Neural progenitor cell (in vitro differentiated cells): ENCODE data around the gene INTS4.

Experiments used
- EZH2 ChIP-seq: fragments of 200-600 bp; sonication (generic); IDR thresholded peaks from 2 replicates; pipeline ENCODE4 v1.6.1; 2017; ENCODE audit warnings: antibody characterized with exemption, mild to moderate bottlenecking, moderate library complexity
- EZH2phosphoT487 ChIP-seq: fragments of 200-600 bp; sonication (generic); IDR thresholded peaks from 2 replicates; pipeline ENCODE4 v1.6.1; 2017; ENCODE audit warnings: antibody characterized with exemption
- TF ChIP-seq, protein P1 (sequence below): fragments of 200-600 bp; sonication (generic); IDR thresholded peaks from 2 replicates; pipeline ENCODE4 v1.5.1; 2017; ENCODE audit warnings: antibody characterized with exemption, mild to moderate bottlenecking

DNA sequence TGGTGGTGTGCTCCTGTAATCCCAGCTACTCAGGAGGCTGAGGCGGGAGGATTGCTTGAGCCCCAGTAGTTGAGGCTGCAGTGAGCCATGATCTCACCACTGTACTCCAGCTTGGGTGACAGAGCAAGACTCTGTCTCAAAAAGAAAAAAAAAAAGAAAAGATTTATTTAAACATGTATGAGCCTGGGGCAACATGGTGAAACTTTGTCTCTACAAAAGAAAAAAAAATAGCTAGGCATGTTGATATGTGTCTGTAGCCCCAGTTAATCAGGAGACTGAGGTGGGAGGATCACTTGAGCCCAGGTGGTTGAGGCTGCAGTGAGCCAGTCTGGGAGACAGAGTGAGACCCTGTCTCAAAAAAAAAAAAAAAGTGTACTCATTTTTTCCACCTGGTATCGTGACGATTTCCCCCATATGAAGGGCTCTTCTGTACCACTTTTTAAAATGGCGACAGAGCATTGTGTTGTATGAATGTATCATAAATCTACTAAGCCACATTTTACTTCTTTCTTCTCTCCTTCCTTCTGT is 45.0 kb upstream of the INTS4 start:
- TF ChIP-seq EZH2 (no peak), EZH2phosphoT487 (no peak)
- TF ChIP-seq, protein P1, sequence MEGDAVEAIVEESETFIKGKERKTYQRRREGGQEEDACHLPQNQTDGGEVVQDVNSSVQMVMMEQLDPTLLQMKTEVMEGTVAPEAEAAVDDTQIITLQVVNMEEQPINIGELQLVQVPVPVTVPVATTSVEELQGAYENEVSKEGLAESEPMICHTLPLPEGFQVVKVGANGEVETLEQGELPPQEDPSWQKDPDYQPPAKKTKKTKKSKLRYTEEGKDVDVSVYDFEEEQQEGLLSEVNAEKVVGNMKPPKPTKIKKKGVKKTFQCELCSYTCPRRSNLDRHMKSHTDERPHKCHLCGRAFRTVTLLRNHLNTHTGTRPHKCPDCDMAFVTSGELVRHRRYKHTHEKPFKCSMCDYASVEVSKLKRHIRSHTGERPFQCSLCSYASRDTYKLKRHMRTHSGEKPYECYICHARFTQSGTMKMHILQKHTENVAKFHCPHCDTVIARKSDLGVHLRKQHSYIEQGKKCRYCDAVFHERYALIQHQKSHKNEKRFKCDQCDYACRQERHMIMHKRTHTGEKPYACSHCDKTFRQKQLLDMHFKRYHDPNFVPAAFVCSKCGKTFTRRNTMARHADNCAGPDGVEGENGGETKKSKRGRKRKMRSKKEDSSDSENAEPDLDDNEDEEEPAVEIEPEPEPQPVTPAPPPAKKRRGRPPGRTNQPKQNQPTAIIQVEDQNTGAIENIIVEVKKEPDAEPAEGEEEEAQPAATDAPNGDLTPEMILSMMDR, result no peak
